ENCODE data around the gene MYO1E.

GRCh38 chr15:59251001-59251845 is 121.4 kb downstream of the MYO1E start:
- no peak for TF ChIP-seq CTCF (conservative IDR thresholded peaks at IDR 0.05 in 1 of 2, IDR thresholded peaks at IDR 0.05 in 1 of 2; ENCODE audit: extremely low read depth in 1 of 2, insufficient read depth in 1 of 2, low read depth in 1 of 2, low read length in 2 of 2)
- no peak for TF ChIP-seq EZH2 (IDR thresholded peaks at IDR 0.05; ENCODE audit: borderline replicate concordance, low read length)

Measured in mammary epithelial cell (primary cell).